GM23338 (cell line): Measurements from ENCODE around the gene DLG2.
"Not testable (repeated sequence)": the region's sequence is repeated elsewhere in the genome, so short reads cannot be mapped to it uniquely, and the experiment has no call there.

ENCODE experiments used
- CREB1 ChIP-seq: fragments of 250-450 bp; sonication (Bioruptor Pico); IDR thresholded peaks from 2 replicates; pipeline ENCODE4 v1.5.0; 2020; ENCODE audit warnings: low read depth, mild to moderate bottlenecking, moderate library complexity
- CTCF ChIP-seq, 2 experiments: fragments of 200-600 bp in 1 of 2; sonication (generic) in 1 of 2; conservative IDR thresholded peaks; 2 replicates each; pipeline versions ENCODE4 v1.5.1 to v1.6.1; 2016 to 2017; ENCODE audit warnings: antibody characterized with exemption in 2 of 2, low read depth in 2 of 2, mild to moderate bottlenecking in 2 of 2, moderate library complexity in 1 of 2
- REST ChIP-seq: IDR thresholded peaks from one replicate; pipeline ENCODE4 v1.6.1; 2018; ENCODE audit warnings: antibody characterized with exemption; ENCODE audit not compliant: unreplicated experiment

- not testable (repeated sequence) for TF ChIP-seq CTCF (conservative IDR thresholded peaks at IDR 0.05; ENCODE audit: low read depth in 2 of 2); REST; CREB1 (CRISPR knock-in tag)
Observed at GRCh38 chr11:83731288-83731687, 1895.9 kb downstream of the DLG2 start.
